ENCODE data around the gene ZNF530.
A peak's percentile ranks its signal among the peaks of the same experiment; 100 is the strongest.

The ZNF530 gene

DNA sequence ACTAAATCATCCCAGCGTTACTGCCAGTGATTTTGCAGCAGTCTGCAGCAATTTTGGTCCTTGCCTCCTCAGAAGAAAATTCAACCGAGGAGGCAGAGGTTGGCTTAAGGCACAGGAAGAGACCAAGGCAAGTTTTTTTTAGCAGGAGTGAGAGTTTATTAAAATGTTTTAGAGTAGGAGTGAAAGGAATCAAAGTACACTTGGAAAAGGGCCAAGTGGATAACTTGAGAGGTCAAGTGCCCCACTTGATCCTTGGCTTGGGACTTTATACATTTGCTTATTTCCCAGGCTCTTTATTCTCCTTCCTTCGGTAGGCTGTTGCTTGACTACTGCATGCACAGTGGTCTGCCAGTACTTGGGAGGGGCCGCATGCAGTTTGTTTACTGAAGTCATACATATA lies 11.4 kb downstream of the ZNF530 start:
- TF ChIP-seq, protein P1, sequence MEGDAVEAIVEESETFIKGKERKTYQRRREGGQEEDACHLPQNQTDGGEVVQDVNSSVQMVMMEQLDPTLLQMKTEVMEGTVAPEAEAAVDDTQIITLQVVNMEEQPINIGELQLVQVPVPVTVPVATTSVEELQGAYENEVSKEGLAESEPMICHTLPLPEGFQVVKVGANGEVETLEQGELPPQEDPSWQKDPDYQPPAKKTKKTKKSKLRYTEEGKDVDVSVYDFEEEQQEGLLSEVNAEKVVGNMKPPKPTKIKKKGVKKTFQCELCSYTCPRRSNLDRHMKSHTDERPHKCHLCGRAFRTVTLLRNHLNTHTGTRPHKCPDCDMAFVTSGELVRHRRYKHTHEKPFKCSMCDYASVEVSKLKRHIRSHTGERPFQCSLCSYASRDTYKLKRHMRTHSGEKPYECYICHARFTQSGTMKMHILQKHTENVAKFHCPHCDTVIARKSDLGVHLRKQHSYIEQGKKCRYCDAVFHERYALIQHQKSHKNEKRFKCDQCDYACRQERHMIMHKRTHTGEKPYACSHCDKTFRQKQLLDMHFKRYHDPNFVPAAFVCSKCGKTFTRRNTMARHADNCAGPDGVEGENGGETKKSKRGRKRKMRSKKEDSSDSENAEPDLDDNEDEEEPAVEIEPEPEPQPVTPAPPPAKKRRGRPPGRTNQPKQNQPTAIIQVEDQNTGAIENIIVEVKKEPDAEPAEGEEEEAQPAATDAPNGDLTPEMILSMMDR (conservative IDR thresholded peaks at IDR 0.05; ENCODE audit: control insufficient read depth, insufficient read depth, low read depth, low read length): no peak
- no peak for DNase-seq (ENCODE audit: low read depth)
- H3K4me3 ChIP-seq (ENCODE audit: control insufficient read depth, low read depth, low read length): no peak overlapping the region

DNA sequence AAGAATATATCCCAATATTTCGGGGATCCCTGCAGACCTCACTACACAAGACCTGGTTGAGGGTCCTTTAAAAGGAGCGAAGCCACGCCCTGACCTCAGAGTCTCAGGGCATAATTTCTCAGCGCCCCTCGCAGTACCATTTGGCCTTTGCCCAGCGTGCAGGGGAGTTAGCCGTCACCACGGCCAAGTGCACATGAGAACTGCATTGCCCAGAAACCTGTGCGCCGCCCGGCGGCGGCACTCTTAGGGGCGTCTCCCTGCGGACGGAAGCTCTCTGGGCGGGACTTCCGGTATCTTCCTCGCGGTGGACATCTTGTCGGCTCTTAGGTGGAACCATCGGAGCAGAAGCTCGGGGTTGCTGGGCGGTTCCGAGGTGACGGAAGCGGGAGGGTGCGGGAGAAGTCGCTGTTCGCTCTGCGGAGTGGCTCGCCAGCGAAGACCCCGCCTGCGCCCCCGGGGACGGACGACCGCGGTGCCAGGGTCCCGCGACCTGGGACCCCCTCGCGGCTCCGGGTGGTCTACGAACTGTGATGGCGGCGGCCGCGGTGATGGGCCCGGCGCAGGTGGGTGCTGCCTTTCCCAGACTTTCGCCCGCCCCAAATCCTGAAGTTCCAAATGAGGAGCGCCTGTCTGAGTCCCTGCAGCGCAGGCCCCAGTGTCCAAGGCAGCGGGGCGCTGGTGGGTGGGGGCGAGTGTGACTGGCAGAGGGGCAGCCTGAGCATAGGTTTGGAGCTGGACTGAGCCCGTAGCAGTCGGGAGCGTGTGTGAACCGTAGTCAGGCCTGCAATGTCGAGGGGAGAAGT lies 14.5 kb downstream of the ZNF530 start, which contains the start of gene ZNF134:
TSS of gene ZNF134 (plus strand) at position 302 of the 803 bp plus-strand sequence. CDS start 5,227 bp downstream, outside the sequence.
- TF ChIP-seq, protein P1 (conservative IDR thresholded peaks at IDR 0.05; ENCODE audit: control insufficient read depth, insufficient read depth, low read depth, low read length): peak; percentile 5

DNA sequence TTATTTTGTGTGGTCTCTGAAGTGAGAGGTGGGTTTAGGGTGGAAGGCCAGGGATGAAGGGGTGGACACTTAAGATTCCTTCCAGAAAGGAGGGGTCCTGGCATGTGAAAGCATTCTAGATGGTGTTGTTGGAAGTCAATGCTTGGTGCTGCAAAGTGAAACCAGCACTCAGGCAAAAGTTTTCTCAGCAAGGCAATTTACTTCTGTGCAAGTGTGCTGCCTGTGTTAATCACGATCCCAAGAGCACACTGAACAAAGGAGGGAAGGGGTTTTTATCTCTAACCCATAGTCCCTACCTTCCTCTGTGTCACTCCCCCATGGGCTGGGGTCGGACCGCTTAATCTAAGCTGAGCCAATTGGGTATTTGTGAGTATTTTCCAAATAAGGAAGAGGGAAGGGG lies 15.7 kb downstream of the ZNF530 start:
- DNase-seq (ENCODE audit: low read depth): no peak
- TF ChIP-seq, protein P1 (conservative IDR thresholded peaks at IDR 0.05; ENCODE audit: control insufficient read depth, insufficient read depth, low read depth, low read length): no peak
- no peak overlapping the region for H3K4me3 ChIP-seq (ENCODE audit: control insufficient read depth, low read depth, low read length)

More for the DNA sequence above, 14.5 kb downstream of the ZNF530 start, which contains the start of gene ZNF134:
- peak within 1 kb of the TSS; percentile 93 for H3K4me3 ChIP-seq (ENCODE audit: control insufficient read depth, low read depth, low read length)
- DNase-seq (ENCODE audit: low read depth): peak; percentile 88

DNA sequence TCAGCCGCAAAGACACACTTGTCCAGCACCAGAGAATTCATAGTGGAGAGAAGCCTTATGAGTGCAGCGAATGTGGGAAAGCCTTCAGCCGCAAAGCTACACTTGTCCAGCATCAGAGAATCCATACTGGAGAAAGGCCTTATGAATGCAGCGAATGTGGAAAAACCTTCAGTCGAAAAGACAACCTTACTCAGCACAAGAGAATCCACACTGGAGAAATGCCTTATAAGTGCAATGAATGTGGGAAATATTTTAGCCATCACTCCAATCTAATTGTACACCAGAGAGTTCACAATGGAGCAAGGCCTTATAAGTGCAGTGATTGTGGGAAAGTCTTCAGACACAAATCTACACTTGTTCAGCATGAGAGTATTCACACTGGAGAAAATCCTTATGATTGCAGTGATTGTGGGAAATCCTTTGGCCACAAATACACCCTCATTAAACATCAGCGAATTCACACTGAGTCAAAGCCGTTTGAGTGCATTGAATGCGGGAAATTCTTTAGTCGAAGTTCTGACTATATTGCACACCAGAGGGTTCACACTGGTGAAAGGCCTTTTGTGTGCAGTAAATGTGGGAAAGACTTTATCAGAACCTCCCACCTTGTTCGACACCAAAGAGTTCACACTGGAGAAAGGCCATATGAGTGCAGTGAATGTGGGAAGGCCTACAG lies 21.1 kb downstream of the ZNF530 start:
- H3K4me3 ChIP-seq (ENCODE audit: control insufficient read depth, low read depth, low read length): no peak overlapping the region
- TF ChIP-seq, protein P1 (conservative IDR thresholded peaks at IDR 0.05; ENCODE audit: control insufficient read depth, insufficient read depth, low read depth, low read length): no peak
- peak; percentile 34 for DNase-seq (ENCODE audit: low read depth)

DNA sequence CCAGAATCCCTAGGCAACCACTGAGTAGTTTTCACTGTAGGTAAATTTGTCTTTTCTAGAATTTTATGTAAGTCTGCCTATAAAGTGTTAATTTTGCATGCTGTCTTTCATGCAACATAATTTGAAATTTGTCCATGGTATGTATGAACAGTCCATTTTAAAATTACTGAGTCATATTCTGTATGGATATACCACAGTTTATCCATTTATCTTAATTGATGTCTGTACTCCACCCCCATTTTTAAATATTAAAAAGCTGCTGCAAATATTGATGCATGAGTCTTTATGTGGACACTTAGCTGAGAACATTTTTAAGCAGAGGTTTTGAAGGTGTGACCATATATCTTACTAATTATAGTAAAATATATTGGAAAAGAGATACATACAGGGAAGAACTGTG lies 23.4 kb downstream of the ZNF530 start:
- no peak overlapping the region for H3K4me3 ChIP-seq (ENCODE audit: control insufficient read depth, low read depth, low read length)
- TF ChIP-seq, protein P1 (conservative IDR thresholded peaks at IDR 0.05; ENCODE audit: control insufficient read depth, insufficient read depth, low read depth, low read length): no peak
- DNase-seq (ENCODE audit: low read depth): no peak

DNA sequence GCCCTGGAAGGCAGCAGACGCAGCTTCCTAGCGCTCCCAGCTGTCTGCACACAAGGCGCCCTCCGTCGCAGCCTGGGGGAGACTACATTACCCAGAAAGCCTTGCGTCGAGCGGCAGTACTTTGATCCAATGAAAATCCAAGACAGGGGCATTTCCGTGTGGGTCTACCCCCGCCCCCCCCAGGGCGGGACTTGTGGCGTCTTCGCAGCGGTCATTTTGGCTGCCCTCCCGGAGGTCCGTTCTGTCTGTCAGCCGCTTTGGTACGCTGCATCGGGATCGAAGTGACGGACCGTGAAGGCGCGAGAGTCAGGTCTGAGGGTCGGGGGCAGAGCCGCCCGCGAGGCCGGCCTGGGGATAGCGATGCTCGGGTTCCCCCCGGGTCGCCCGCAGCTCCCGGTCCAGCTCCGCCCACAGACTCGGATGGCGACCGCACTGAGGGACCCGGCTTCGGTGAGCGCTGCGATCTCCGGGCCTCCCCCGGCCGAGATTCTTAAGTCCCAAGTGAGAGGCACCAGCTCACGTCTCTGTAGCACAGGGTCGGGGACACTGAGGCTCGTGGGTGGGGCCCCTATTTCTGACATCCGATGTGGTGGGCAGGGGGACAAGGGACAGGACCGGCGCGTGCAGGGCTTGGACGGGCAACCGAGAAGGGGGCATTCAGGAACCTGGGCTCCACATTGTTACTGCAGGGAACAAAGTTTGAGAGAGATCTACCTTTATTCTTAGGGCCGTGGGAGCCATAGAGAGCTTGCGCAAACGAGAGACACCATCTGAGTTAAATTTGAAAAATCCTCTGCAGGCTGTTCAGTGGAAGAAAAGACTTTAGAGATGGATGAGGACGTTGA lies 33.5 kb downstream of the ZNF530 start, which contains the start of gene ZNF211:
TSS of gene ZNF211 (plus strand) at position 182 of the 845 bp plus-strand sequence. CDS start at position 361, 179 bp downstream.
- H3K4me3 ChIP-seq (ENCODE audit: control insufficient read depth, low read depth, low read length): peak within 1 kb of the TSS; percentile 87
- TF ChIP-seq, protein P1 (conservative IDR thresholded peaks at IDR 0.05; ENCODE audit: control insufficient read depth, insufficient read depth, low read depth, low read length): no peak
- DNase-seq (ENCODE audit: low read depth): peak; percentile 93
